Lower leg skin (tissue), 3 donors: Measurements from ENCODE around the gene SLC7A7.
"Not testable (repeated sequence)": the region's sequence is repeated elsewhere in the genome, so short reads cannot be mapped to it uniquely, and the experiment has no call there.

Source experiments
- POLR2A ChIP-seq, 2 donors: fragments of 450-650 bp; IDR thresholded peaks; one replicate each; pipeline ENCODE4 v1.6.1; 2016 to 2017; ENCODE audit warnings: antibody characterized with exemption in 2 of 2, mild to moderate bottlenecking in 1 of 2, moderate library complexity in 1 of 2
- TF ChIP-seq, protein P1 (sequence below), 3 donors: fragments of 450-650 bp; IDR thresholded peaks; one replicate each; pipeline ENCODE4 v1.5.1; 2016; ENCODE audit warnings: antibody characterized with exemption in 3 of 3, mild to moderate bottlenecking in 3 of 3, moderate library complexity in 2 of 3

DNA sequence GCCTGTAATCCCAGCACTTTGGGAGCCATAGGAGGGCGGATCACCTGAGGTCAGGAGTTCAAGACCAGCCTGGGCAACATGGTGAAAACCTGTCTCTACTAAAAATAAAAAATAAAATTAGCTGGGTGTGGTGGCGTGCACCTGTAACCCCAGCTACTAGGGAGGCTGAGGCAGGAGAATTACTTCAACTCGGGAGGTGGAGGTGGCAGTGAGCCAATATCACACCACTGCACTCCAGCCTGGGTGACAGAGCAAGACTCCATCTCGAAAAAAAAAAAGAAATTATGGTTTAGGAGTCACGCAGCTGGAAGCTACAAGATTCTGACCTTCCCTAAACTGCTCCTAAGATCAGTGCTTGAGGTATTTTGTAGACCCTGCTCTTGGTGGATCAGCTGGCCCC lies 21.7 kb downstream of the SLC7A7 start:
- not testable (repeated sequence) for TF ChIP-seq POLR2A (IDR thresholded peaks at IDR 0.05)
- TF ChIP-seq, protein P1, sequence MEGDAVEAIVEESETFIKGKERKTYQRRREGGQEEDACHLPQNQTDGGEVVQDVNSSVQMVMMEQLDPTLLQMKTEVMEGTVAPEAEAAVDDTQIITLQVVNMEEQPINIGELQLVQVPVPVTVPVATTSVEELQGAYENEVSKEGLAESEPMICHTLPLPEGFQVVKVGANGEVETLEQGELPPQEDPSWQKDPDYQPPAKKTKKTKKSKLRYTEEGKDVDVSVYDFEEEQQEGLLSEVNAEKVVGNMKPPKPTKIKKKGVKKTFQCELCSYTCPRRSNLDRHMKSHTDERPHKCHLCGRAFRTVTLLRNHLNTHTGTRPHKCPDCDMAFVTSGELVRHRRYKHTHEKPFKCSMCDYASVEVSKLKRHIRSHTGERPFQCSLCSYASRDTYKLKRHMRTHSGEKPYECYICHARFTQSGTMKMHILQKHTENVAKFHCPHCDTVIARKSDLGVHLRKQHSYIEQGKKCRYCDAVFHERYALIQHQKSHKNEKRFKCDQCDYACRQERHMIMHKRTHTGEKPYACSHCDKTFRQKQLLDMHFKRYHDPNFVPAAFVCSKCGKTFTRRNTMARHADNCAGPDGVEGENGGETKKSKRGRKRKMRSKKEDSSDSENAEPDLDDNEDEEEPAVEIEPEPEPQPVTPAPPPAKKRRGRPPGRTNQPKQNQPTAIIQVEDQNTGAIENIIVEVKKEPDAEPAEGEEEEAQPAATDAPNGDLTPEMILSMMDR (IDR thresholded peaks at IDR 0.05), result not testable (repeated sequence)
